ENCODE data around the gene GLE1. TPM values are rescaled to one million over a fixed set of nuclear protein-coding genes. Genes with fewer than 3 reads are reported as not detected.

Gene GLE1
- polyA plus RNA-seq, 4 donors, result 20.0 to 30.7 (median 30.3) TPM

DNA sequence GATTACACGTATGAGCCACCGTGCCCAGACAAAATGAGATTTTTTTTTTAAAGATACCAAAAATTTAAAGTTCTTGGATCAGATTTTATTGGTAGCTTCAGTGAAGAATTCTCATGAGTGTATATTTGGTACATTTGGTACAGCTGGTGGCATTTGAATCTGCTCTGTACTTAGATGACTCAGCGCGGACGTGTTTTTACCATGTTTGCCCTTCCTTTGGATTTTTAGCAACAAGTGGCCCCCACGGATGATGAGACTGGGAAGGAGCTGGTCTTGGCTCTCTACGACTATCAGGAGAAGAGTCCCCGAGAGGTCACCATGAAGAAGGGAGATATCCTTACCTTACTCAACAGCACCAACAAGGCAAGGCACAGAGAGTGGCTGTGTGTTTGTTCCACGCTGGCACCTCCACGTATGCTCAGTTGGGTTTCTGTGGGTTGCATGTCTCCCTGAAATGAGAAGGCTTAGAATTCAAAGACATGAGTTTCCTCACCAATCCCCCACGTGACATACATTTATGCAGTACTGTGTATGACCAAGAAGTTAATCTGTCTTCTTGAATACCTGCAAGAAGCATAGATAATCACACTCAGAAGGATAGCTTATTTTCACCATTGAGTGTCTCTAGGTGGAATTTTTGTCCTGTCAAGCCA, 84.2 kb downstream of the GLE1 start:
- DNase-seq (ENCODE audit: low read depth in 4 of 4, low spot score in 3 of 4), result no peak

Other genes starting within 250 kb of the GLE1 start
- gene GOLGA2, start 228.7 kb upstream of the GLE1 start, polyA plus RNA-seq (ENCODE audit: insufficient read length in 4 of 4), result 100 to 1,000 TPM in 2 of 4 donors, 10 to 100 TPM in 2; 71.5 to 126 (median 94.2) TPM
- 10 to 100 TPM; 24.7 to 35.7 (median 31.1) TPM for gene SWI5, start 228.4 kb upstream of the GLE1 start, polyA plus RNA-seq (ENCODE audit: insufficient read length in 4 of 4)
- 10 to 100 TPM; 27.6 to 42.9 (median 36.1) TPM for gene TRUB2, start 182.3 kb upstream of the GLE1 start, polyA plus RNA-seq (ENCODE audit: insufficient read length in 4 of 4)
- 10 to 100 TPM; 35.3 to 92.2 (median 56.3) TPM for gene COQ4, start 181.9 kb upstream of the GLE1 start, polyA plus RNA-seq (ENCODE audit: insufficient read length in 4 of 4)
- 10 to 100 TPM; 11.2 to 22.6 (median 16.7) TPM for gene SLC27A4, start 164.2 kb upstream of the GLE1 start, polyA plus RNA-seq (ENCODE audit: insufficient read length in 4 of 4)
- gene URM1, start 133.3 kb upstream of the GLE1 start, polyA plus RNA-seq (ENCODE audit: insufficient read length in 4 of 4), result 10 to 100 TPM; 48.5 to 61.2 (median 53.6) TPM
- gene CERCAM, start 83.9 kb upstream of the GLE1 start, polyA plus RNA-seq (ENCODE audit: insufficient read length in 4 of 4), result 100 to 1,000 TPM in 1 of 4 donors, 10 to 100 TPM in 3; 37.7 to 103 (median 50.1) TPM
- gene ODF2, start 48.7 kb upstream of the GLE1 start, polyA plus RNA-seq (ENCODE audit: insufficient read length in 4 of 4), result 10 to 100 TPM; 29.8 to 51.4 (median 45.3) TPM
- gene SPTAN1, start 47.9 kb downstream of the GLE1 start, polyA plus RNA-seq (ENCODE audit: insufficient read length in 4 of 4), result 100 to 1,000 TPM; 299 to 423 (median 338) TPM
- 10 to 100 TPM; 36.2 to 84.6 (median 56.2) TPM for gene DYNC2I2, start 152.1 kb downstream of the GLE1 start, polyA plus RNA-seq (ENCODE audit: insufficient read length in 4 of 4)
- gene SET, start 184.5 kb downstream of the GLE1 start, polyA plus RNA-seq (ENCODE audit: insufficient read length in 4 of 4), result 100 to 1,000 TPM; 466 to 785 (median 628) TPM
- gene PKN3, start 197.8 kb downstream of the GLE1 start, polyA plus RNA-seq (ENCODE audit: insufficient read length in 4 of 4), result 10 to 100 TPM in 1 of 4 donors, 1 to 10 TPM in 3; 5.9 to 14.8 (median 9.2) TPM
- gene ZDHHC12, start 219.4 kb downstream of the GLE1 start, polyA plus RNA-seq (ENCODE audit: insufficient read length in 4 of 4), result 10 to 100 TPM in 3 of 4 donors, 1 to 10 TPM in 1; 5.6 to 23.0 (median 17.0) TPM

All from left renal pelvis (tissue), 4 donors.